ENCODE results near the gene STK33.

DNA sequence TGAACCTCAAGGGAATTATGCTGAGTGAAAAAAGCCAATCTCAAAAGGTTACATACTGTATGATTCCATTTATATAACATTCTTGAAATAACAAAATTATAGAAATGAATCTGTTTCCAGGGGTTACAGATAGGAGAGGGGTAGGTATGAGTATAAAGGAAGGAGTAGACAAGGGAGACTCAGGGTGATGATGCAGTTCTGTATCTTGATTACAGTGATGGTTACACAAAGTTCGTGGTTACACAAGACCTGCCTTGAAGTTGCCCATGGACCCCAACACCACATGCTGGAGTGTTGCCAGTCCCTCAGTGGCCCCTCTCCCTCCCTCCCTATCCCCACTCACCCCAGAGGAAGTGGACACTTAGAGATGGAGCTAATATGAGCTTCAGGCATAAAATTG is 20.3 kb downstream of the STK33 start:
- TF ChIP-seq POLR2A (IDR thresholded peaks at IDR 0.05), result no peak
- TF ChIP-seq, protein P1, sequence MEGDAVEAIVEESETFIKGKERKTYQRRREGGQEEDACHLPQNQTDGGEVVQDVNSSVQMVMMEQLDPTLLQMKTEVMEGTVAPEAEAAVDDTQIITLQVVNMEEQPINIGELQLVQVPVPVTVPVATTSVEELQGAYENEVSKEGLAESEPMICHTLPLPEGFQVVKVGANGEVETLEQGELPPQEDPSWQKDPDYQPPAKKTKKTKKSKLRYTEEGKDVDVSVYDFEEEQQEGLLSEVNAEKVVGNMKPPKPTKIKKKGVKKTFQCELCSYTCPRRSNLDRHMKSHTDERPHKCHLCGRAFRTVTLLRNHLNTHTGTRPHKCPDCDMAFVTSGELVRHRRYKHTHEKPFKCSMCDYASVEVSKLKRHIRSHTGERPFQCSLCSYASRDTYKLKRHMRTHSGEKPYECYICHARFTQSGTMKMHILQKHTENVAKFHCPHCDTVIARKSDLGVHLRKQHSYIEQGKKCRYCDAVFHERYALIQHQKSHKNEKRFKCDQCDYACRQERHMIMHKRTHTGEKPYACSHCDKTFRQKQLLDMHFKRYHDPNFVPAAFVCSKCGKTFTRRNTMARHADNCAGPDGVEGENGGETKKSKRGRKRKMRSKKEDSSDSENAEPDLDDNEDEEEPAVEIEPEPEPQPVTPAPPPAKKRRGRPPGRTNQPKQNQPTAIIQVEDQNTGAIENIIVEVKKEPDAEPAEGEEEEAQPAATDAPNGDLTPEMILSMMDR (IDR thresholded peaks at IDR 0.05), result no peak

Data from body of pancreas (tissue), 4 donors.